ENCODE measurements around the gene TCF4. TPM values are rescaled to one million over a fixed set of nuclear protein-coding genes. Genes with fewer than 3 reads are reported as not detected.

Gene TCF4
- total RNA-seq, 2 donors from 2014 or later, result 0.79 to 1.3 TPM

- Mint-ChIP-seq H3K36me3 (ENCODE audit: low read depth) (no peaks in the 10 kb centered on the region), H3K27me3 (peaks cover 9% of the 10 kb centered on the region), H3K9me3 (no peaks in the 10 kb centered on the region), H3K4me3 (no peak overlapping the region), H3K4me1 (no peaks in the 10 kb centered on the region), H3K27ac (no peak overlapping the region)
- no peak for ATAC-seq (replicated peaks)
Observed at GRCh38 chr18:55447672-55448018, 140.3 kb downstream of the TCF4 start.

GRCh38 chr18:55446996-55447671 is 140.9 kb downstream of the TCF4 start:
- Mint-ChIP-seq H3K36me3 (ENCODE audit: low read depth) (no peaks in the 10 kb centered on the region), H3K4me3 (no peak overlapping the region), H3K27me3 (peaks cover 9% of the 10 kb centered on the region), H3K27ac (no peak overlapping the region), H3K4me1 (no peaks in the 10 kb centered on the region), H3K9me3 (no peaks in the 10 kb centered on the region)
- ATAC-seq (replicated peaks), result no peak

- no peak for ATAC-seq (replicated peaks)
- no peaks in the 10 kb centered on the region for H3K4me1 Mint-ChIP-seq
- no peak overlapping the region for H3K27ac Mint-ChIP-seq
- H3K36me3 Mint-ChIP-seq (ENCODE audit: low read depth), result no peaks in the 10 kb centered on the region
- H3K27me3 Mint-ChIP-seq, result peaks cover 9% of the 10 kb centered on the region
- no peak overlapping the region for H3K4me3 Mint-ChIP-seq
- H3K9me3 Mint-ChIP-seq, result no peaks in the 10 kb centered on the region
Observed at GRCh38 chr18:55444536-55444935, 143.5 kb downstream of the TCF4 start.

- Mint-ChIP-seq H3K27me3 (peaks cover 10% of the 10 kb centered on the region), H3K4me3 (no peak overlapping the region), H3K4me1 (no peaks in the 10 kb centered on the region), H3K27ac (no peak overlapping the region), H3K36me3 (ENCODE audit: low read depth) (no peaks in the 10 kb centered on the region), H3K9me3 (no peaks in the 10 kb centered on the region)
- ATAC-seq (replicated peaks), result no peak
Observed at GRCh38 chr18:55443776-55444175, 144.2 kb downstream of the TCF4 start.

GRCh38 chr18:55442561-55442960 is 145.4 kb downstream of the TCF4 start:
- no peak for ATAC-seq (replicated peaks)
- Mint-ChIP-seq H3K9me3 (no peaks in the 10 kb centered on the region), H3K4me3 (no peak overlapping the region), H3K4me1 (no peaks in the 10 kb centered on the region), H3K27ac (no peak overlapping the region), H3K27me3 (peaks cover 12% of the 10 kb centered on the region), H3K36me3 (ENCODE audit: low read depth) (no peaks in the 10 kb centered on the region)

GRCh38 chr18:55440988-55441387 is 147.0 kb downstream of the TCF4 start:
- no peaks in the 10 kb centered on the region for H3K36me3 Mint-ChIP-seq (ENCODE audit: low read depth)
- H3K4me1 Mint-ChIP-seq, result no peaks in the 10 kb centered on the region
- H3K27ac Mint-ChIP-seq, result no peak overlapping the region
- no peak for ATAC-seq (replicated peaks)
- H3K4me3 Mint-ChIP-seq, result no peak overlapping the region
- no peaks in the 10 kb centered on the region for H3K9me3 Mint-ChIP-seq
- peaks cover 12% of the 10 kb centered on the region for H3K27me3 Mint-ChIP-seq

GRCh38 chr18:55439056-55439455 is 148.9 kb downstream of the TCF4 start:
- H3K27me3 Mint-ChIP-seq, result peaks cover 12% of the 10 kb centered on the region
- H3K36me3 Mint-ChIP-seq (ENCODE audit: low read depth), result no peaks in the 10 kb centered on the region
- peaks cover 6% of the 10 kb centered on the region for H3K9me3 Mint-ChIP-seq
- H3K4me3 Mint-ChIP-seq, result no peak overlapping the region
- ATAC-seq (replicated peaks), result no peak
- H3K27ac Mint-ChIP-seq, result no peak overlapping the region
- H3K4me1 Mint-ChIP-seq, result no peaks in the 10 kb centered on the region

GRCh38 chr18:55435592-55435991 is 152.4 kb downstream of the TCF4 start:
- Mint-ChIP-seq H3K27ac (no peak overlapping the region), H3K36me3 (ENCODE audit: low read depth) (no peaks in the 10 kb centered on the region), H3K9me3 (peaks cover 10% of the 10 kb centered on the region), H3K27me3 (peaks cover 8% of the 10 kb centered on the region), H3K4me1 (no peaks in the 10 kb centered on the region), H3K4me3 (no peak overlapping the region)
- ATAC-seq (replicated peaks), result no peak

- peaks cover 10% of the 10 kb centered on the region for H3K9me3 Mint-ChIP-seq
- no peak for ATAC-seq (replicated peaks)
- H3K36me3 Mint-ChIP-seq (ENCODE audit: low read depth), result no peaks in the 10 kb centered on the region
- no peak overlapping the region for H3K27ac Mint-ChIP-seq
- no peaks in the 10 kb centered on the region for H3K4me1 Mint-ChIP-seq
- peaks cover 6% of the 10 kb centered on the region for H3K27me3 Mint-ChIP-seq
- H3K4me3 Mint-ChIP-seq, result no peak overlapping the region
Observed at GRCh38 chr18:55433648-55434047, 154.3 kb downstream of the TCF4 start.

GRCh38 chr18:55433140-55433539 is 154.9 kb downstream of the TCF4 start:
- no peaks in the 10 kb centered on the region for H3K36me3 Mint-ChIP-seq (ENCODE audit: low read depth)
- peaks cover 10% of the 10 kb centered on the region for H3K9me3 Mint-ChIP-seq
- ATAC-seq (replicated peaks), result no peak

GRCh38 chr18:55432307-55433040 is 155.5 kb downstream of the TCF4 start:
- ATAC-seq (replicated peaks), result no peak

More at GRCh38 chr18:55433140-55433539, 154.9 kb downstream of the TCF4 start:
- Mint-ChIP-seq H3K27me3 (peaks cover 5% of the 10 kb centered on the region), H3K4me1 (no peaks in the 10 kb centered on the region), H3K4me3 (no peak overlapping the region), H3K27ac (no peak overlapping the region)

GRCh38 chr18:55430026-55430425 is 158.0 kb downstream of the TCF4 start:
- ATAC-seq (replicated peaks), result no peak
- no peak overlapping the region for H3K27ac Mint-ChIP-seq
- no peaks in the 10 kb centered on the region for H3K27me3 Mint-ChIP-seq
- H3K9me3 Mint-ChIP-seq, result peaks cover 4% of the 10 kb centered on the region
- no peaks in the 10 kb centered on the region for H3K36me3 Mint-ChIP-seq (ENCODE audit: low read depth)
- no peak overlapping the region for H3K4me3 Mint-ChIP-seq
- no peaks in the 10 kb centered on the region for H3K4me1 Mint-ChIP-seq

More at GRCh38 chr18:55432307-55433040, 155.5 kb downstream of the TCF4 start:
- Mint-ChIP-seq H3K27me3 (peaks cover 5% of the 10 kb centered on the region), H3K27ac (no peak overlapping the region), H3K9me3 (peaks cover 10% of the 10 kb centered on the region), H3K4me1 (no peaks in the 10 kb centered on the region), H3K4me3 (no peak overlapping the region), H3K36me3 (ENCODE audit: low read depth) (no peaks in the 10 kb centered on the region)

- peaks cover 4% of the 10 kb centered on the region for H3K9me3 Mint-ChIP-seq
- no peak for ATAC-seq (replicated peaks)
- no peak overlapping the region for H3K4me3 Mint-ChIP-seq
- no peaks in the 10 kb centered on the region for H3K4me1 Mint-ChIP-seq
- H3K27me3 Mint-ChIP-seq, result peaks cover 3% of the 10 kb centered on the region
- H3K27ac Mint-ChIP-seq, result no peak overlapping the region
- H3K36me3 Mint-ChIP-seq (ENCODE audit: low read depth), result no peaks in the 10 kb centered on the region
Observed at GRCh38 chr18:55427951-55428350, 160.0 kb downstream of the TCF4 start.

GRCh38 chr18:55425698-55426097 is 162.3 kb downstream of the TCF4 start:
- no peak for ATAC-seq (replicated peaks)
- H3K27ac Mint-ChIP-seq, result no peak overlapping the region
- H3K36me3 Mint-ChIP-seq (ENCODE audit: low read depth), result no peaks in the 10 kb centered on the region
- H3K9me3 Mint-ChIP-seq, result no peaks in the 10 kb centered on the region
- no peaks in the 10 kb centered on the region for H3K4me1 Mint-ChIP-seq
- H3K4me3 Mint-ChIP-seq, result no peak overlapping the region
- H3K27me3 Mint-ChIP-seq, result peaks cover 11% of the 10 kb centered on the region

- H3K4me3 Mint-ChIP-seq, result no peak overlapping the region
- H3K27me3 Mint-ChIP-seq, result peaks cover 11% of the 10 kb centered on the region
- no peaks in the 10 kb centered on the region for H3K4me1 Mint-ChIP-seq
- no peak for ATAC-seq (replicated peaks)
- no peaks in the 10 kb centered on the region for H3K9me3 Mint-ChIP-seq
- no peaks in the 10 kb centered on the region for H3K36me3 Mint-ChIP-seq (ENCODE audit: low read depth)
- no peak overlapping the region for H3K27ac Mint-ChIP-seq
Observed at GRCh38 chr18:55422456-55423180, 165.4 kb downstream of the TCF4 start.

Data from activated T-helper 17 cell treated with anti-CD3 and anti-CD28 coated beads, Interleukin-2, amount 50 U/mL, for 72 hours (primary cell).